Nephron progenitor cell (in vitro differentiated cells): ENCODE data around the gene MYH9.

Source experiments
- DNase-seq: peaks from one replicate; pipeline ENCODE4 v3.0.0; 2021
- H3K27ac Mint-ChIP-seq: 2 replicates; pipeline ENCODE4 v1.8.0; 2021; ENCODE audit warnings: mild to moderate bottlenecking, moderate library complexity, mixed read lengths
- H3K27me3 Mint-ChIP-seq: 2 replicates; pipeline ENCODE4 v1.8.0; 2021; ENCODE audit warnings: mild to moderate bottlenecking, low read depth, mixed read lengths; ENCODE audit not compliant: poor library complexity
- H3K36me3 Mint-ChIP-seq: 2 replicates; pipeline ENCODE4 v1.8.0; 2021; ENCODE audit warnings: low read depth, mixed read lengths
- H3K4me1 Mint-ChIP-seq: 2 replicates; pipeline ENCODE4 v1.8.0; 2021; ENCODE audit warnings: mixed read lengths
- H3K4me3 Mint-ChIP-seq: 2 replicates; pipeline ENCODE4 v1.8.0; 2021; ENCODE audit warnings: mild to moderate bottlenecking, moderate library complexity, mixed read lengths
- H3K9me3 Mint-ChIP-seq: 2 replicates; pipeline ENCODE4 v1.8.0; 2021; ENCODE audit warnings: mild to moderate bottlenecking, moderate library complexity, mixed read lengths
- TF ChIP-seq, protein P1 (sequence below): fragments of 200-600 bp; sonication (generic); IDR thresholded peaks from 2 replicates; pipeline ENCODE4 v1.5.0; 2021; ENCODE audit warnings: antibody characterized with exemption

Gene MYH9

DNA sequence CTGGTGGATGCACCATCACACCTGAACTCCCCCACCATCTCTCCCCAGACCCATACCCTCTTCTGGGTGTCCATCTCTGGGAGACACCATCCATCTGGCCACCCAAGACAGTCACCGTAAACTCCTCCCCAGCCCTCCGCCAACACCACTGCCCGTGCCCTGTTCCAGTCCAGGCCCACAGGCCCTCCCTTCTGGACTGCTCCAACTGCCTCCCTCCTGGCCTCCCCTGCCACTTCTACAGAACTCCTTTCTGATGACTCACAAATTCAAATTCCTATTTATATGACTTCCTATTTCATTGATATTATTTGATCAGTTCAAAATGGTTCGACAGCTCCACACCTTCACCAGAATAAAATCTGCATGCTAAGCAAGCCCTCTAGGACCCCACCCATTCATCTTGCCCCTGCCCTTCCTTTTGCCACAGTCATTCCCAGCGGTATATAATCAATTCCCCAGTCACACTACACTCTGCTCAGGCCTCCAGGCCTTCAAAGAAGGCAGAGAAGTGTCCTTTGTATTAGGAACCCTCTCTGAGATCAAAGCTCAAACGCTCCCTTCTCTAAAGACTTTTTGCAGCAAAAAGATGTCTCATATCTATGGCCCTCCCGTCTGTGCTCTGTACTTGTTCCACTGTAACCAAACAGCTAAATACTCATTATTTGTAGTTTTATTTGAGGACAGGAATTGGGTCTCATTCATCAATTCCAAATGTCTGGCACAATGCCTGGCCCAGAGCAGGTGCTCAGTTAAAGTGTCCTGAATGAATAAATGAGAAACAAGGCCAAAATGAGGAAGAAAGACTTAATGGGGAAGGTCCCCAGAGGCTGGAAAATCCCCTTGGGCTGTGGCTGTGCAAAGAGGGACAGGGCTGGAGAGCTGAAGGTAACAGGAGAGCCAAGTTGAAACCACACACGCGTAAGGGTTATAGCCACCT is 29.0 kb downstream of the MYH9 start:
- peak overlapping the region; percentile 16 for H3K27ac Mint-ChIP-seq
- H3K9me3 Mint-ChIP-seq: peaks cover 4% of the 10 kb centered on the region
- TF ChIP-seq, protein P1, sequence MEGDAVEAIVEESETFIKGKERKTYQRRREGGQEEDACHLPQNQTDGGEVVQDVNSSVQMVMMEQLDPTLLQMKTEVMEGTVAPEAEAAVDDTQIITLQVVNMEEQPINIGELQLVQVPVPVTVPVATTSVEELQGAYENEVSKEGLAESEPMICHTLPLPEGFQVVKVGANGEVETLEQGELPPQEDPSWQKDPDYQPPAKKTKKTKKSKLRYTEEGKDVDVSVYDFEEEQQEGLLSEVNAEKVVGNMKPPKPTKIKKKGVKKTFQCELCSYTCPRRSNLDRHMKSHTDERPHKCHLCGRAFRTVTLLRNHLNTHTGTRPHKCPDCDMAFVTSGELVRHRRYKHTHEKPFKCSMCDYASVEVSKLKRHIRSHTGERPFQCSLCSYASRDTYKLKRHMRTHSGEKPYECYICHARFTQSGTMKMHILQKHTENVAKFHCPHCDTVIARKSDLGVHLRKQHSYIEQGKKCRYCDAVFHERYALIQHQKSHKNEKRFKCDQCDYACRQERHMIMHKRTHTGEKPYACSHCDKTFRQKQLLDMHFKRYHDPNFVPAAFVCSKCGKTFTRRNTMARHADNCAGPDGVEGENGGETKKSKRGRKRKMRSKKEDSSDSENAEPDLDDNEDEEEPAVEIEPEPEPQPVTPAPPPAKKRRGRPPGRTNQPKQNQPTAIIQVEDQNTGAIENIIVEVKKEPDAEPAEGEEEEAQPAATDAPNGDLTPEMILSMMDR: no peak
- no peak for DNase-seq
- no peaks in the 10 kb centered on the region for H3K27me3 Mint-ChIP-seq
- peaks cover 17% of the 10 kb centered on the region for H3K36me3 Mint-ChIP-seq
- H3K4me1 Mint-ChIP-seq: peaks cover 94% of the 10 kb centered on the region
- no peak overlapping the region for H3K4me3 Mint-ChIP-seq

DNA sequence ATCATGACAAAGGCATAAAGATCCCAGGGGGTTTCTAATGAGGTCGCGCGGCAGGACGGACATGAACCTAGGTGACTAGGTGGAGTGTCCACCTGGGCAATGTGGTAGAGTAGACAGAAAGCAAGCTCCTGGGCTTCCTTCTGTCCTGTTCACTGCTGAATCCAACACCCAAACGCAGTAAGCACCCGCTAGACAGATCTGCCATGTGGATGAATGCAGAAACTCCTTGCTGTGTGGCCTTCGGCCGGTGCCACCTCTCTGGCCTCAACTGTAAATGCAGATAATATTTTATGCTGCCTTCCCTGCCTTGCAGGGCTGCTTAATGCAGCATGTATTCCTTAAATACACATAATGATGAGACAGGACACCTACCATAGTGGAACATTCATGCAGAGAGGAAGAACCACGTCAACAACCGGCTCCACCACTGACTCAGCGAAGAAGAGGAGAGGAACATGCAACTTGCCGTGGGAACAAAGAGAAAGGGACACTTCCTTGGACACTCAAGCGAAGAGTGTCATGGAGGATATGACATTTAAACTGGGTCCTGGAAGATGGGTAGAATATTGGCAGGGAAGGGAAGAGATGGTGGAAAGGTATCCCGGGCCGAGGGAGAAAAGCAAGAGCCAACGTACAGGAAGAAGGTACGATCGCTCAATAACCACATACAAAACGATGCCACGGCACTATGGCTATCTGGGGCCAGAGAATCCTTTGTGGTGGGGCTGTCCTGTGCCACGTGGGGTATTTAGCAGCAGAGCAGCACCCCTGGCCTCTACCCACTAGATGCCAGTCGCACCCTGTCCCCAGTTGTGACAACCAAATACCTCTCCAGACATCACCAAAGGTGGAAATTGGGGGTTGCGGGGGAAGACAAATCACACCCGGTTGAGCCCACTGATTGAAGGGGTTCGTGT is 30.8 kb downstream of the MYH9 start:
- H3K9me3 Mint-ChIP-seq: peaks cover 4% of the 10 kb centered on the region
- no peaks in the 10 kb centered on the region for H3K27me3 Mint-ChIP-seq
- no peak overlapping the region for H3K4me3 Mint-ChIP-seq
- H3K27ac Mint-ChIP-seq: peak overlapping the region; percentile 52
- TF ChIP-seq, protein P1: no peak
- peaks cover 17% of the 10 kb centered on the region for H3K36me3 Mint-ChIP-seq
- no peak for DNase-seq
- H3K4me1 Mint-ChIP-seq: peaks cover 94% of the 10 kb centered on the region

DNA sequence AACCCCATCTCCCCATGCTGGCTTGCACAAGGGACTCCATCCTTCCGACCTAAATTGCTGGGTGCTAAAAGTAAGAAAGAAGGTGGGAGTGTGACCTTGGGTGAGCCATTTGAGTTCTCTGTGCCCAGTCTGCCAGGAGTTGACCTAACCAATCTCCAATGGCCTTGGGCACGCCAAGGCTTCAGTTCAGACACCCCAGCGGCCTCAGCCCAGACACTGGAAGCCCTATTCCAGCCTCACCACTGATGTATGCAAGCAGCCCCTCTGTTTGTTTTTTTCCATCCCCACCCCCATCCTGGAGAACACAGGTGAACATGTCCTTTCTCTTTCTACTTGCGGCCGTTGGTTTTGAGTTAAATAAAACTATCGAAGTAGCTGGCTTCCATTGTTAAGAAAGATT is 31.9 kb downstream of the MYH9 start:
- H3K9me3 Mint-ChIP-seq: peaks cover 4% of the 10 kb centered on the region
- peaks cover 94% of the 10 kb centered on the region for H3K4me1 Mint-ChIP-seq
- no peak overlapping the region for H3K4me3 Mint-ChIP-seq
- H3K27ac Mint-ChIP-seq: no peak overlapping the region
- no peaks in the 10 kb centered on the region for H3K27me3 Mint-ChIP-seq
- TF ChIP-seq, protein P1: no peak
- H3K36me3 Mint-ChIP-seq: peaks cover 17% of the 10 kb centered on the region
- DNase-seq: no peak

DNA sequence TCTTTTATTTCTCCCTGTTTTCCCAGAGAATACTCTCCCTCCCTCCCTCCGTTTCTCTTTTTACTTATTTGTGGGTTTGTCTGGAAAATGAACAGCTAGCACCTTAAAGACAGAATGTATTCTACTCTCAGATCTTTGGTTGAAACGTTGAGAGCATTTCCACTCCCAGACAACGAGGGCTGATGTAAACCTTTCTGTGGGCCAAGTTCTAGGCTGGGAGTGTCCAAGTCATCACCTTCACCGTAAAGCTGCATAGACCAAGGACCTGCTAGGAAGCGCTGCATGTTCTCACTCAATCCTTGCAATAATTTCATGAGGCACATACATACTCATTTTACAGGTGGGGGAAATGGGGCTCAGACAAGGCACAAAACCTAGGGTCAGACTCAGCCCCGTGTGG is 32.4 kb downstream of the MYH9 start:
- DNase-seq: no peak
- Mint-ChIP-seq H3K4me3 (no peak overlapping the region), H3K36me3 (peaks cover 17% of the 10 kb centered on the region), H3K27ac (peak overlapping the region; percentile 93), H3K27me3 (no peaks in the 10 kb centered on the region), H3K4me1 (peaks cover 95% of the 10 kb centered on the region), H3K9me3 (peaks cover 4% of the 10 kb centered on the region)
- TF ChIP-seq, protein P1: no peak

DNA sequence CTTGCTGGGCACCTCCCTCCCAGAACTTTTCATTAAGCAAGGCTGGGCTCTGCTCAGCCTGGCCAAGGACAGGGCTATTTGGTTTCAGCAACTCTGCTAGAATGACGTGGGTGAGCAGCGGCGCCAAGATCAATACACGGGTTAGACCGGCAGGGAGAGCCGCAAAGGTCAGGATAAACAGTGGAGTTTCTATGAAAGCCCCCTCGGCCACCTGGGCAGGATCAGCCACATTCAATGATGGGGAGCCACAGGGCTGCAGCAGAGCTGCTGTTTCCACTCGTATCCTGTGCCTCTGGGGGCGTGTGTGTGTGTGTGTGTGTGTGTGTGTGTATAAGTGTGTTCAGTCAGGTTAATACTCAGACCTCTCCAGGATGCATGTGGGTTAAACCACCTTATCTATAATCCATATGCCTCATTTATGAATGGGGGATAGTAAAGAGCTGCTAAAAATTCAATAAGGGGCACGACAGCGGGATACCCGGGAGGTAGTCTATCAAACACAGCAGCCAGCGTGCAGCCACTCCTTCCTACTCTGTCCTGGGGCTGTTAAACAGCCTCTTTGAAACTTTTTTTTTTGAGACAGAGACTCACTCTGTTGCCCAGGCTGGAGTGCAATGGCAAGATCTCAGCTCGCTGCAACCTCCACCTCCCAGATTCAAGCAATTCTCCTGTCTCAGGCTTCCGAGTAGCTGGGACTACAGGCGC is 34.8 kb downstream of the MYH9 start:
- H3K4me3 Mint-ChIP-seq: peak overlapping the region; percentile 44
- DNase-seq: no peak
- peaks cover 4% of the 10 kb centered on the region for H3K9me3 Mint-ChIP-seq
- TF ChIP-seq, protein P1: no peak
- H3K27ac Mint-ChIP-seq: peak overlapping the region; percentile 23
- H3K27me3 Mint-ChIP-seq: no peaks in the 10 kb centered on the region
- peaks cover 25% of the 10 kb centered on the region for H3K36me3 Mint-ChIP-seq
- H3K4me1 Mint-ChIP-seq: peaks cover 73% of the 10 kb centered on the region
